Stimulated activated naive CD8-positive, alpha-beta T cell treated with anti-CD3 and anti-CD28 coated beads, Interleukin-15, Interleukin-2, amounts not matched to agents 100 ng/mL and 50 ng/mL, for 24 hours (primary cell): ENCODE results near the gene CX3CR1.
"Not testable (repeated sequence)": the region's sequence is repeated elsewhere in the genome, so short reads cannot be mapped to it uniquely, and the experiment has no call there.

Experiments used
- H3K27ac Mint-ChIP-seq: one replicate; pipeline ENCODE4 v1.8.0; 2021; ENCODE audit warnings: mild to moderate bottlenecking, mixed read lengths
- H3K27me3 Mint-ChIP-seq: one replicate; pipeline ENCODE4 v1.8.0; 2021; ENCODE audit warnings: mixed read lengths
- H3K36me3 Mint-ChIP-seq: one replicate; pipeline ENCODE4 v1.8.0; 2021; ENCODE audit warnings: low read depth, mixed read lengths
- H3K4me1 Mint-ChIP-seq: one replicate; pipeline ENCODE4 v1.8.0; 2021; ENCODE audit warnings: low read depth, mixed read lengths
- H3K4me3 Mint-ChIP-seq: one replicate; pipeline ENCODE4 v1.8.0; 2021; ENCODE audit warnings: mild to moderate bottlenecking, mixed read lengths
- H3K9me3 Mint-ChIP-seq: one replicate; pipeline ENCODE4 v1.8.0; 2021; ENCODE audit warnings: mixed read lengths

Gene CX3CR1

GRCh38 chr3:39279745-39280517 is at the start of gene CX3CR1:
CX3CR1 (minus strand) TSS chr3:39280036; CDS start chr3:39266509, 13,527 bp downstream.
- Mint-ChIP-seq H3K9me3 (no peaks in the 10 kb centered on the region), H3K4me1 (peaks cover 26% of the 10 kb centered on the region), H3K36me3 (no peaks in the 10 kb centered on the region), H3K27me3 (peaks cover 7% of the 10 kb centered on the region), H3K4me3 (peak within 1 kb of the TSS; percentile 51), H3K27ac (no peak within 1 kb of the TSS)

GRCh38 chr3:39329493-39329892 is 49.7 kb upstream of the CX3CR1 start, which contains the start of gene CCR8:
CCR8 (plus strand) TSS chr3:39329709; CDS start chr3:39332332, 2,623 bp downstream.
- Mint-ChIP-seq H3K4me3 (peak within 1 kb of the TSS; percentile 42), H3K27ac (no peak within 1 kb of the TSS), H3K27me3 (no peaks in the 10 kb centered on the region), H3K9me3 (no peaks in the 10 kb centered on the region), H3K36me3 (no peaks in the 10 kb centered on the region), H3K4me1 (peaks cover 14% of the 10 kb centered on the region)

- Mint-ChIP-seq H3K4me1 (peaks cover 23% of the 10 kb centered on the region), H3K9me3 (no peaks in the 10 kb centered on the region), H3K27ac (peak overlapping the region; percentile 5), H3K27me3 (no peaks in the 10 kb centered on the region), H3K36me3 (no peaks in the 10 kb centered on the region), H3K4me3 (no peak overlapping the region)
Observed at GRCh38 chr3:39327746-39328349, 48.0 kb upstream of the CX3CR1 start.

GRCh38 chr3:39327053-39327745 is 47.4 kb upstream of the CX3CR1 start:
- Mint-ChIP-seq H3K27me3 (no peaks in the 10 kb centered on the region), H3K4me3 (no peak overlapping the region), H3K4me1 (peaks cover 27% of the 10 kb centered on the region), H3K9me3 (no peaks in the 10 kb centered on the region), H3K27ac (peak overlapping the region; percentile 5), H3K36me3 (no peaks in the 10 kb centered on the region)

GRCh38 chr3:39325236-39325635 is 45.4 kb upstream of the CX3CR1 start:
- Mint-ChIP-seq H3K4me1 (peaks cover 41% of the 10 kb centered on the region), H3K4me3 (no peak overlapping the region), H3K27ac (no peak overlapping the region), H3K27me3 (peaks cover 3% of the 10 kb centered on the region), H3K9me3 (no peaks in the 10 kb centered on the region), H3K36me3 (no peaks in the 10 kb centered on the region)

- Mint-ChIP-seq H3K9me3 (no peaks in the 10 kb centered on the region), H3K36me3 (no peaks in the 10 kb centered on the region), H3K27ac (no peak overlapping the region), H3K4me1 (peaks cover 41% of the 10 kb centered on the region), H3K4me3 (no peak overlapping the region), H3K27me3 (peaks cover 3% of the 10 kb centered on the region)
Observed at GRCh38 chr3:39323494-39323893, 43.7 kb upstream of the CX3CR1 start.

- peaks cover 3% of the 10 kb centered on the region for H3K27me3 Mint-ChIP-seq
- H3K9me3 Mint-ChIP-seq = no peaks in the 10 kb centered on the region
- no peaks in the 10 kb centered on the region for H3K36me3 Mint-ChIP-seq
- no peak overlapping the region for H3K4me3 Mint-ChIP-seq
- no peak overlapping the region for H3K27ac Mint-ChIP-seq
- peaks cover 37% of the 10 kb centered on the region for H3K4me1 Mint-ChIP-seq
Observed at GRCh38 chr3:39322936-39323335, 43.1 kb upstream of the CX3CR1 start.

GRCh38 chr3:39322209-39322715 is 42.4 kb upstream of the CX3CR1 start:
- H3K27ac Mint-ChIP-seq, H3K27me3 Mint-ChIP-seq, H3K4me3 Mint-ChIP-seq, H3K36me3 Mint-ChIP-seq, H3K9me3 Mint-ChIP-seq: not testable (repeated sequence)
- H3K4me1 Mint-ChIP-seq = peaks cover 30% of the 10 kb centered on the region

GRCh38 chr3:39321574-39321983 is 41.7 kb upstream of the CX3CR1 start:
- peak overlapping the region; percentile 56 for H3K27ac Mint-ChIP-seq
- not testable (repeated sequence) for H3K4me3 Mint-ChIP-seq, H3K9me3 Mint-ChIP-seq

GRCh38 chr3:39319249-39319648 is 39.4 kb upstream of the CX3CR1 start:
- no peak overlapping the region for H3K27ac Mint-ChIP-seq
- H3K4me1 Mint-ChIP-seq = peaks cover 41% of the 10 kb centered on the region
- H3K4me3 Mint-ChIP-seq = no peak overlapping the region
- H3K27me3 Mint-ChIP-seq = peaks cover 7% of the 10 kb centered on the region
- H3K36me3 Mint-ChIP-seq = peaks cover 4% of the 10 kb centered on the region
- peaks cover 6% of the 10 kb centered on the region for H3K9me3 Mint-ChIP-seq

More at GRCh38 chr3:39321574-39321983, 41.7 kb upstream of the CX3CR1 start:
- peaks cover 27% of the 10 kb centered on the region for H3K4me1 Mint-ChIP-seq
- not testable (repeated sequence) for H3K27me3 Mint-ChIP-seq, H3K36me3 Mint-ChIP-seq

- Mint-ChIP-seq H3K27ac (no peak overlapping the region), H3K9me3 (peaks cover 6% of the 10 kb centered on the region), H3K36me3 (peaks cover 7% of the 10 kb centered on the region), H3K4me3 (no peak overlapping the region), H3K27me3 (peaks cover 7% of the 10 kb centered on the region), H3K4me1 (peaks cover 40% of the 10 kb centered on the region)
Observed at GRCh38 chr3:39318301-39318700, 38.5 kb upstream of the CX3CR1 start.

GRCh38 chr3:39317571-39318169 is 37.8 kb upstream of the CX3CR1 start:
- Mint-ChIP-seq H3K4me1 (peaks cover 34% of the 10 kb centered on the region), H3K4me3 (no peak overlapping the region), H3K36me3 (peaks cover 7% of the 10 kb centered on the region), H3K27ac (no peak overlapping the region), H3K9me3 (peaks cover 6% of the 10 kb centered on the region), H3K27me3 (peaks cover 7% of the 10 kb centered on the region)

GRCh38 chr3:39315420-39315819 is 35.6 kb upstream of the CX3CR1 start:
- Mint-ChIP-seq H3K4me3 (no peak overlapping the region), H3K36me3 (peaks cover 7% of the 10 kb centered on the region), H3K27me3 (peaks cover 4% of the 10 kb centered on the region), H3K9me3 (peaks cover 6% of the 10 kb centered on the region), H3K4me1 (peaks cover 17% of the 10 kb centered on the region), H3K27ac (peak overlapping the region; percentile 41)

- peaks cover 6% of the 10 kb centered on the region for H3K9me3 Mint-ChIP-seq
- peaks cover 17% of the 10 kb centered on the region for H3K4me1 Mint-ChIP-seq
- peaks cover 7% of the 10 kb centered on the region for H3K36me3 Mint-ChIP-seq
- no peak overlapping the region for H3K27ac Mint-ChIP-seq
- no peak overlapping the region for H3K4me3 Mint-ChIP-seq
- peaks cover 10% of the 10 kb centered on the region for H3K27me3 Mint-ChIP-seq
Observed at GRCh38 chr3:39313289-39313688, 33.5 kb upstream of the CX3CR1 start.
